GM12873 (cell line): ENCODE data around the gene LRP8.

Experiments used
- TF ChIP-seq, protein P1 (sequence below): IDR thresholded peaks from 2 replicates; pipeline ENCODE4 v1.5.1; 2012; ENCODE audit warnings: low read depth, mild to moderate bottlenecking, moderate library complexity, low read length, control low read depth; ENCODE audit not compliant: insufficient read depth; ENCODE audit errors: missing control alignments

LRP8 gene

DNA sequence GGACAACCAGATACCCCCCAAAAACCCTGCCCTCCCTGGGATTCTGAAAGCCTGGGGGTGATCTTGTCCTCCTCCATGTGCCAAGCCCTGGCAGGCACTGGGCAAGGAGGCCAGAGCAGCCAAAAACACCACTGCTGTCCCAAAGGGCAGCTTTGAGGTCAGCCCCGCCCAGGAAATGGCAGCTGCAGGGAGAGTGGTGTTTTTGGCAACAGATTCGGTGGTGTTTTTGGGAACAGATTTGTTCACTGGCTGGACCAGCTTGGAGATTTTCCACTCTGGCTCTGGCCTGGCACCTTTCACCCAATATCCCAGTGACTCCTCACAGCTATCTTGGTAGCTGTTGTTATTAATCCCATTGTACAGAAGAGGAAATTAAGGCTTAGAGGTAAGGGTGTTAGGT lies 34.7 kb downstream of the LRP8 start:
- TF ChIP-seq, protein P1, sequence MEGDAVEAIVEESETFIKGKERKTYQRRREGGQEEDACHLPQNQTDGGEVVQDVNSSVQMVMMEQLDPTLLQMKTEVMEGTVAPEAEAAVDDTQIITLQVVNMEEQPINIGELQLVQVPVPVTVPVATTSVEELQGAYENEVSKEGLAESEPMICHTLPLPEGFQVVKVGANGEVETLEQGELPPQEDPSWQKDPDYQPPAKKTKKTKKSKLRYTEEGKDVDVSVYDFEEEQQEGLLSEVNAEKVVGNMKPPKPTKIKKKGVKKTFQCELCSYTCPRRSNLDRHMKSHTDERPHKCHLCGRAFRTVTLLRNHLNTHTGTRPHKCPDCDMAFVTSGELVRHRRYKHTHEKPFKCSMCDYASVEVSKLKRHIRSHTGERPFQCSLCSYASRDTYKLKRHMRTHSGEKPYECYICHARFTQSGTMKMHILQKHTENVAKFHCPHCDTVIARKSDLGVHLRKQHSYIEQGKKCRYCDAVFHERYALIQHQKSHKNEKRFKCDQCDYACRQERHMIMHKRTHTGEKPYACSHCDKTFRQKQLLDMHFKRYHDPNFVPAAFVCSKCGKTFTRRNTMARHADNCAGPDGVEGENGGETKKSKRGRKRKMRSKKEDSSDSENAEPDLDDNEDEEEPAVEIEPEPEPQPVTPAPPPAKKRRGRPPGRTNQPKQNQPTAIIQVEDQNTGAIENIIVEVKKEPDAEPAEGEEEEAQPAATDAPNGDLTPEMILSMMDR = no peak

DNA sequence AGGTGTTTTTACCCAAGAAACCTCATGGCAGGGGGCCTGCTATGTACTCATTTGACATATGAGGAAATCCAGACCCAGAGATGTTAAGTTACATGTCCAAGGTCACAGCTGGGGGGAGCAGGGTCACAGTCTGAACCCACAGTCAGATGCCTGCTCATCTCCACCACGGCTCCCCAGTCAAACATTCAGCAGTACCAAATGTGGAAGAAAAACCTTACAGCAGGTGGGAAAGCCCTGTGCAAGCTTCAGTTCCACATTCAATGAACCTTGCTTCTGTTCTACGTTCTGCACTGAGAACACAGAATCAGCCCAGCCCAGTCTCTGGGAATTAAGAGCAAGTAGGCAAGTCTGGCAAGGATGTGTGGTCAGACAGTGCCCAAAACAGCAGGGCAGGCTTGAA lies 35.2 kb downstream of the LRP8 start:
- TF ChIP-seq, protein P1 = no peak

DNA sequence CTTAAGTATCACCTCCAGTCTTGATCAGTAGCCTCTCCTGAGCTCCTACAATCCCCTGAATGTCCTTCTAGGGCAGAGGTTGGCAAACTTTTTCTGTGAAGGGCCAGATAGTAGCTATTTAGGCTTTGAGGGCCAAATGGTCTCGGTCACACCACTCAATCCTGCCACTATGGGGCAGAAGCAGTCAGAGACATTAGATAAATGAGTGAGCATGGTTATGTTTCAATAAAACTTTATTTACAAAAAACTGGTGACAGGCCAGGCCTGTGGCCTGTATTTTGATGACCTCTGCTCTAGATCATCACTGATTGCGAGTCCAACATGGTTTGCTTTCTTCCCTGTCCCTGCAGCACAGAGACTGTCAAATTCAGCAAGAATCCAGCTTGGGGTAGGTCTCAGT lies 36.3 kb downstream of the LRP8 start:
- TF ChIP-seq, protein P1 = peak; percentile 20

DNA sequence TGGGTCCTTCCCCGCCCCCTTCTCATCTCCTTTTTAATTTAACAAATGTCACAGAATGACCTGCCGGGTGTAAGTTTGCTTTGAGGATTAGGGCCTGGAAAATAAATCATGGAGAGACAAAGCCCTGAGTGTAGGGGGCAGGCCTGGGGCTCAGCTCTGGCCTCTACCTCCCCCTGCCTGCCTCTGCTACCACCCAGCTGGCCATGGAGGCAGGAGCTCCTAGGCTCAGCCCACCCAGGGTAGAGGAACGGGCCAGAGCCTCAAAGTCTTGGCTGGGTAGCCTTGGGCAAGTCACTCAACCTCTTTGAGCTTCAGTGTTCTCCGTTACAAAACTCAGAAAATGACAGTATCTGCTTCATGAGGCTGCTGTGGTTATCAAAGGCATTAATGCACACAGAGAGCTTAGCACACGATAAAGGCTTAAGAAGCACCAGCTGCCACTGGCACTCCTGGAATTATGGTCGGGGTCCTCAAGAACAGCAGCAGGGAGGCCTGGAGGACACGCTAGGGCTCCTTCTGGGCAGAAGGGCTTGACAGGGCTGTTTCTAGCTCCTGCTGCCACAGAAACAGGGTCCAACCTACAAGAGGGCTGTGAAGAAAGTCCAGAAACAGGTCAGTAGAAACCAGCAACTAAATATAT lies 39.0 kb downstream of the LRP8 start:
- TF ChIP-seq, protein P1 = no peak

DNA sequence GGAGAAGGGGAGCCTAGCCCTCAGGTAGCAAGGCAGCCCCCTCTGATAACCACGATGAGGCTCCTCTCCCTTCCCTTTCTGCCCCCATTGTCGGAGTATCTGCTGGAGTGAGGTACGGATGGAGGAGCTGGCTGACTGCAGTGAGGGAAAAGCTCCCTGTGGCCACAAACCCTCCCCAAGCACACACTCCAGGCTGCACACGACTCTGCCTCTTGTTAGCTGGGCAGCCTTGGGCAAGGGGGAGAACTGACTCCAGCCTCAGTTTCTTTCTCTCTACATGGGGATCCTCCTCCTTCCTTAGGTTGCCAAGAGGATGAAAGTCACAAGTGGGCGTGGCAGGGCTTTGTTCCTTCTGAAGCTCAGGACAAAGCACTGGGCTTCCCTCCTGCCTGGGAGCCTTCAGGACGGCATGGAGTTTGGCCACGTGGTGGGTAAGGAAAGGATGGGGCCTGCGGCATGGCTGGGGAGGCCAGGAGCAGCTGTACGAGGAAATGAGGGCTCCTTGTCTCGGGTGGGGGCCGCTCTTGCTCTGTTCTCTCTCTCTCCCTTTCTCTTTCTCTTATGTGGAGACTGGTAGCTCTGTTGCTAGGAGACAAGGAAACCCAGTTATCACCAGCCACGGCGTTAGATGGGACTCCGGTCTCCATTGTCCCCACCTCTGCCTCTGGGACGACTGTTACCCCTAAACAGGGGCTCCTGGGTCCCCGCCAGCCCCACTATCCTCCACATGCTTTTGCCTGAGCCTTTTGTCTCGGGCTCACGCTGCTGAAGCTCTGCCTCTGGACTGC lies 39.7 kb downstream of the LRP8 start:
- TF ChIP-seq, protein P1 = no peak

DNA sequence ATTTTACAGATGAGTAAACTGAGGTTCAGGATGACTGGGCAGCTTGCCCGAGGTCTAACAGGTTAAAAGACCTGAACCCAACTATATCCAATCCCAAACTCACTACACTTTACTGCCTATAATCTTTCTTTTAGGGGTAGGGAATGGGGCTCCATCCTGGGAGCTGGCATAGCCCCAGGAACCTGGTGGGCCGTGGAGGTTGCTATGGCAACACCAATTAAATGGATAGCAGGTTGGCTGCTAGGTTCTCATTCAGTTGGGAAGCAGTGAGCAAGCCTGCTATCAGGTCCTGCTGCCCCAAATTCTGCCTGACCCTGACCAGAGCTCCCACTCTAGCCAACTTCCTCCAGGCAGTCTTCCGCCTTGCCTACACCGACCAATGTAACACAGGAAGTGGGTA lies 40.9 kb downstream of the LRP8 start:
- TF ChIP-seq, protein P1 = no peak

DNA sequence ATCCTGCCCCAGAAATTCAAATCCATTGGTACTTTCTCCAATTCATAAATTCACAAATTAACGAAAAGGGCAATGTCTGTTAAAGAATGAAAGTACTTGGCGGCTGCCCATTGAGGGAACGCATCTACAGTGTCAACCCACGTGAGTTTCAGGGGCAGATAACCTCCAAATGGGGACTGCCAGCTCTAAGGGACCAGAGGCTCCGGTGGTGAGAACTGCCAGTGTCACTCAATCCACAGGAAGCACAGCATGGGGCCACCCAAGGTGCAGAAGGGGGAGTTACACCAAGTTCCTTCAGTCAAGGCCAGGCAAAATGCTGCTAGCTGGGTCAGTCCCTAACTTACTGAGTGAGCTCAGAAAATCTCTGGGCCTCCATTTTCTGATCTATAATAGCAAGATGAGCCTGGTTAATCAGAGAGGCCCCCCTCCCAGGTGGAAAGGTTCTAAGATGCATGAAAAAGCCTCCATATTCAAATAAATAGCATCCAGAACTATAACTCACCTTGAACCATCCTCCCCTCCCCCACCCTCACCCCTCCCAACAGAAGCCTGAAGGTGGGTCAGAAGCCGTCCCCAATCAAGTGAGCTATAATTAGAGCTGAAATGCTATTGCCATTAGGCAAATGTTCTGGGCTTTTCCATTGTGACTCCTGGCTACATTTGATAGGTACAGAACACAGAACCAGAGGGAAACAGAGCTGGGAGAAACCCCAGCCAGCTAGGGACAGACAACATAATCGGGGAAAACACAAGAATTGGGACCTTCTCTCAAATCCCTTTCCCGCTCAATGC lies 41.7 kb downstream of the LRP8 start:
- TF ChIP-seq, protein P1 = no peak
